ENCODE measurements around the gene VPS13D.

The VPS13D gene, protein sequence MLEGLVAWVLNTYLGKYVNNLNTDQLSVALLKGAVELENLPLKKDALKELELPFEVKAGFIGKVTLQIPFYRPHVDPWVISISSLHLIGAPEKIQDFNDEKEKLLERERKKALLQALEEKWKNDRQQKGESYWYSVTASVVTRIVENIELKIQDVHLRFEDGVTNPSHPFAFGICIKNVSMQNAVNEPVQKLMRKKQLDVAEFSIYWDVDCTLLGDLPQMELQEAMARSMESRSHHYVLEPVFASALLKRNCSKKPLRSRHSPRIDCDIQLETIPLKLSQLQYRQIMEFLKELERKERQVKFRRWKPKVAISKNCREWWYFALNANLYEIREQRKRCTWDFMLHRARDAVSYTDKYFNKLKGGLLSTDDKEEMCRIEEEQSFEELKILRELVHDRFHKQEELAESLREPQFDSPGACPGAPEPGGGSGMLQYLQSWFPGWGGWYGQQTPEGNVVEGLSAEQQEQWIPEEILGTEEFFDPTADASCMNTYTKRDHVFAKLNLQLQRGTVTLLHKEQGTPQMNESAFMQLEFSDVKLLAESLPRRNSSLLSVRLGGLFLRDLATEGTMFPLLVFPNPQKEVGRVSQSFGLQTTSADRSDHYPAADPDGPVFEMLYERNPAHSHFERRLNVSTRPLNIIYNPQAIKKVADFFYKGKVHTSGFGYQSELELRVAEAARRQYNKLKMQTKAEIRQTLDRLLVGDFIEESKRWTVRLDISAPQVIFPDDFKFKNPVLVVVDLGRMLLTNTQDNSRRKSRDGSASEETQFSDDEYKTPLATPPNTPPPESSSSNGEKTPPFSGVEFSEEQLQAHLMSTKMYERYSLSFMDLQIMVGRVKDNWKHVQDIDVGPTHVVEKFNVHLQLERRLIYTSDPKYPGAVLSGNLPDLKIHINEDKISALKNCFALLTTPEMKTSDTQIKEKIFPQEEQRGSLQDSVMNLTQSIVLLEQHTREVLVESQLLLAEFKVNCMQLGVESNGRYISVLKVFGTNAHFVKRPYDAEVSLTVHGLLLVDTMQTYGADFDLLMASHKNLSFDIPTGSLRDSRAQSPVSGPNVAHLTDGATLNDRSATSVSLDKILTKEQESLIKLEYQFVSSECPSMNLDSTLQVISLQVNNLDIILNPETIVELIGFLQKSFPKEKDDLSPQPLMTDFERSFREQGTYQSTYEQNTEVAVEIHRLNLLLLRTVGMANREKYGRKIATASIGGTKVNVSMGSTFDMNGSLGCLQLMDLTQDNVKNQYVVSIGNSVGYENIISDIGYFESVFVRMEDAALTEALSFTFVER (N-terminal part only)

GRCh38 chr1:12229835-12230548, at the start of gene VPS13D:
TSS of gene VPS13D (plus strand) at chr1:12230030. CDS start at chr1:12234267, 4,237 bp downstream.
- H3K36me3 ChIP-seq (replicated peaks): peaks cover 14% of the 10 kb centered on the region
- peak; percentile 78 to 90 for DNase-seq (ENCODE audit: low spot score in 2 of 2)
- H3K27me3 ChIP-seq (ENCODE audit: low read depth): no peaks in the 10 kb centered on the region
- peaks cover 3% of the 10 kb centered on the region for H3K4me1 ChIP-seq
- in situ Hi-C loops (cut with MboI; ENCODE audit: low sequenced_read_pairs): no loop called here
- H3K9me3 ChIP-seq: no peaks in the 10 kb centered on the region
- H3K4me3 ChIP-seq: peak within 1 kb of the TSS; percentile 85

- DNase-seq (ENCODE audit: low spot score in 2 of 2): no peak
- Histone ChIP-seq H3K27me3 (ENCODE audit: low read depth) (no peaks in the 10 kb centered on the region), H3K4me1 (0 out of 2 replicates have a peak, but pooled peaks cover 3% of the 10 kb centered on the region), H3K36me3 (replicated peaks) (no peaks in the 10 kb centered on the region), H3K4me3 (no peak overlapping the region), H3K9me3 (no peaks in the 10 kb centered on the region)
- in situ Hi-C loops (cut with MboI; ENCODE audit: low sequenced_read_pairs): no loop called here
These were observed 49.5 kb upstream of the VPS13D start for GRCh38 chr1:12180315-12180714.

GRCh38 chr1:12180903-12181302, 48.9 kb upstream of the VPS13D start:
- DNase-seq (ENCODE audit: low spot score in 2 of 2): no peak
- H3K9me3 ChIP-seq: no peaks in the 10 kb centered on the region
- no peak overlapping the region for H3K4me3 ChIP-seq
- no peaks in the 10 kb centered on the region for H3K27me3 ChIP-seq (ENCODE audit: low read depth)
- H3K36me3 ChIP-seq (replicated peaks): no peaks in the 10 kb centered on the region
- in situ Hi-C loops (cut with MboI; ENCODE audit: low sequenced_read_pairs): no loop called here
- H3K4me1 ChIP-seq: 0 out of 2 replicates have a peak, but pooled peaks cover 3% of the 10 kb centered on the region

DNA sequence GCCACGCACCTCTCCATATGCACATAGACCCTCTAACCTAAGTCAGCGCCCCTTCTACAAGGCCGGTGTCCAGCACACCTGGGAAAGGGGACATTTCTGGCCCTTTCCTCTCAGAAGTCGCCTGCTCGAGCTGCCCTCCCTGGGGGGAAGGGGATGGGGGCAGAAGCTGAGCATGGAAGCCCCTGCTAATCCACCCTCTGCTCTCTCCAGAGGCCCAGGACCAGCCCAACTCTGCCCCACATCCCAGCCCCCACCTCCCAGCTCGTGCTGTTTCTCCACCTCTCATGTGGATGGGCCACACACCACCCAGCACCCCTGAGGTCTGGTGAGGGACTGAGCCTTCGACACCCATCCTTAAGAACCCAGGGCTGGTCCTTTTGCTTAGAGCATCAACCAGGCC, 48.3 kb upstream of the VPS13D start:
- no peaks in the 10 kb centered on the region for H3K9me3 ChIP-seq
- DNase-seq (ENCODE audit: low spot score in 2 of 2): no peak
- in situ Hi-C loops (cut with MboI; ENCODE audit: low sequenced_read_pairs): no loop called here
- H3K4me3 ChIP-seq: no peak overlapping the region
- H3K36me3 ChIP-seq (replicated peaks): no peaks in the 10 kb centered on the region
- no peaks in the 10 kb centered on the region for H3K27me3 ChIP-seq (ENCODE audit: low read depth)
- 0 out of 2 replicates have a peak, but pooled peaks cover 3% of the 10 kb centered on the region for H3K4me1 ChIP-seq

DNA sequence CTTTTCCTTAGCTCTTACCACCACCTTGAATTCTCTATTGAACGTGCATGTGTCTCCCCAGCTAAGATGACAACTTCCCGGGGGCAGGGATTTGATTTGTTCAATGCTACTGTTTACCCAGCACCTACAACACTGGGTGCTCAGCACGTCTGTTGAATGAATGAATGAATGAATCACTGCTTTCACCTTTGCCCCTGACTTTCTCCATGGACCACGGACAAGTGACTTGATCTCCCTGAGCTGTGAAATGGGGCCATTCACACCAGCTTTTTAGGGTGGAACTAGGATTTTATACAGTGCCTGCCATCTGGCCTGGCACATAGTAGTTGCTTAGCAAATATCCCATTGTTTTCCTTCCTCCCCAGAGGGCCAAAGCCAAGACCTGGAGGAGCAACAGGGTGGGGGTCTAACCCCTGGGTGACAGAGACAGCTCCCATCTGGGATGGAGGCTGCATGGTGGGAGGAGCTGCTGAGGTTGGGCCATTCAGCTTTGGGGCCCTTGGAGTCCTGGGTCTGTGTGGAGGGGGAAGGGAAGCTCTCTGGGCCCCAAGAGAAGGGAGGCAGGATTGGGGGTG, 47.3 kb upstream of the VPS13D start:
- Histone ChIP-seq H3K9me3 (no peaks in the 10 kb centered on the region), H3K4me3 (no peak overlapping the region), H3K4me1 (0 out of 2 replicates have a peak, but pooled peaks cover 3% of the 10 kb centered on the region), H3K27me3 (ENCODE audit: low read depth) (no peaks in the 10 kb centered on the region), H3K36me3 (replicated peaks) (no peaks in the 10 kb centered on the region)
- in situ Hi-C loops (cut with MboI; ENCODE audit: low sequenced_read_pairs): no loop called here
- DNase-seq (ENCODE audit: low spot score in 2 of 2): no peak

DNA sequence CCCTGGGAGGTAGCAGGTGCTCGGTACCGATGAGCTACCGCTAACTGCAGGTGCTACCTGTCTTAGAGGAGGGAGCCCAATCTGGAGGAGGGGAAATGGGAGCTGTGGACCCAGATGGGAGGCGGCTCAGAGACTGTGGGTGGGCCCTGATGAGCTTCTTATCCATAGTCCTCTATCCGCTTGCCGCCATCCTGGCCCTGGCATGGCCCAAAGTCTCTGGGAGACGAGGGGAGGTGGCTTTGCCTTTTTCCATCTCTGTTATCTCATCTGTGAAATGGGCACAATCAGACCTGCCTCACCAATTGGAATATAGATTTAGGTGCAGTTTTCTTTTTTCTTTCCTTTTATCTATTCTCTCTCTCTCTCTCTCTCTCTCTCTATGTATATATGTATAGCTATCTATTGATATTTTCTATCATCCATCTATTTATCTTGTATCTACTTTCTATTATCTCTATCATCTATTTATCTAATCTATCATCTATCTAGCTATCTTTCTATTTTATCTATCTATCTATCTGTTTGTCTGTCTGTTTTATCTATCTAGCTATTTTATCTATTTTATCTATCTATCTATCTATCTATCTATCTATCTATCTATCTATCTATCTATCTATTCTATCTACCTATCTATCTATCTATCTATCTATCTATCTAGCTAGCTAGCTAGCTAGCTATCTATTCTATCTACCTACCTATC, 46.6 kb upstream of the VPS13D start:
- Histone ChIP-seq H3K36me3 (replicated peaks) (no peaks in the 10 kb centered on the region), H3K4me1 (0 out of 2 replicates have a peak, but pooled peaks cover 3% of the 10 kb centered on the region), H3K4me3 (no peak overlapping the region), H3K9me3 (no peaks in the 10 kb centered on the region), H3K27me3 (ENCODE audit: low read depth) (no peaks in the 10 kb centered on the region)
- in situ Hi-C loops (cut with MboI; ENCODE audit: low sequenced_read_pairs): no loop called here
- DNase-seq (ENCODE audit: low spot score in 2 of 2): no peak

- DNase-seq (ENCODE audit: low spot score in 2 of 2): peak in 1 of 2 experiments; percentile 27
- no peaks in the 10 kb centered on the region for H3K9me3 ChIP-seq
- H3K36me3 ChIP-seq (replicated peaks): no peaks in the 10 kb centered on the region
- H3K4me3 ChIP-seq: no peak overlapping the region
- 0 out of 2 replicates have a peak, but pooled peaks cover 3% of the 10 kb centered on the region for H3K4me1 ChIP-seq
- no peaks in the 10 kb centered on the region for H3K27me3 ChIP-seq (ENCODE audit: low read depth)
- in situ Hi-C loops (cut with MboI; ENCODE audit: low sequenced_read_pairs): no loop called here
These were observed 45.7 kb upstream of the VPS13D start for GRCh38 chr1:12184008-12184681.

DNA sequence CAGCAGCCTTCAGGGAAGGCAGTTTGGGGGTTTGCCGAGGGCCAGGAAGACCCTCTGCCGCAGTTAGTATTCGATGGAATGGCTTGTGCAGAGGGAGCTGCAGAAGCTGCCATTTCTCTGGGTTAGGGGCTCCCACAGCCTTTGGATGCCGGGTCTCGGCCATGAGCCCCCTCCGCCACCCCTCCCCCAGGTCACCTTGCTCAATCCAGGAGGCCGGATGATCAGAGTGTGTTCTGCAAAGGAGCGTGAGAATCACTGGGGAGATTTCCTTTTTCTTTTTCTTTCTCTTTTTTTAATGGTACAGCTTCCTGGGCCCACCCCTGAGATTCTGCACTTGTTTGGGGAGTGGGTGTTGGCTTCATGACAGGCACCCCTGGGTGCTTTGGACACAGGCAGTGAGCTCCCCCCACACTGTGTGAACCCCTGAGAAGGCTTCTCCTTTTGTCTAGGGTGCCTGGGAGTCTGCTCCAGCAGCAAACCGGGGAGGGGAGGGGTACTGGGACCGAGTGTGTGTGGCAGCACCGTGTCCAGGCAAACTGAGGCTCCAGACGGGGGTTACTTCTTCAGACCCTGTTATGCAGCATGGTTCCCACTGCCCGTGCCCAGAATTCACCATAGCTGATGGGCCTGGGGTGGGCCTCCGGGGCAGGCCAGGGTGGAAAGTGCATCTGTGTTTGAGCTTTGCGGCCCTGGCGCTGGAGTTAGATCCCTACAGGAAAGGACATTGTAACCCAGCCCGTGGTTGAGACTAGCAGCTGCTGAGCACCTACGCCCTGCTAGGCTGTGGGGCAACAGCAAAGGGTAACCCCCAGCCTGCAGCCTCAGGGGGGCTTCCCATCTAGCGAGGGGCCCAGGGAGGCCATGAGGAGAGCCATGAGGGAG, 44.6 kb upstream of the VPS13D start:
- H3K4me1 ChIP-seq: 0 out of 2 replicates have a peak, but pooled peaks cover 3% of the 10 kb centered on the region
- H3K9me3 ChIP-seq: no peaks in the 10 kb centered on the region
- no peak overlapping the region for H3K4me3 ChIP-seq
- in situ Hi-C loops (cut with MboI; ENCODE audit: low sequenced_read_pairs): no loop called here
- no peaks in the 10 kb centered on the region for H3K27me3 ChIP-seq (ENCODE audit: low read depth)
- no peaks in the 10 kb centered on the region for H3K36me3 ChIP-seq (replicated peaks)
- no peak for DNase-seq (ENCODE audit: low spot score in 2 of 2)

DNA sequence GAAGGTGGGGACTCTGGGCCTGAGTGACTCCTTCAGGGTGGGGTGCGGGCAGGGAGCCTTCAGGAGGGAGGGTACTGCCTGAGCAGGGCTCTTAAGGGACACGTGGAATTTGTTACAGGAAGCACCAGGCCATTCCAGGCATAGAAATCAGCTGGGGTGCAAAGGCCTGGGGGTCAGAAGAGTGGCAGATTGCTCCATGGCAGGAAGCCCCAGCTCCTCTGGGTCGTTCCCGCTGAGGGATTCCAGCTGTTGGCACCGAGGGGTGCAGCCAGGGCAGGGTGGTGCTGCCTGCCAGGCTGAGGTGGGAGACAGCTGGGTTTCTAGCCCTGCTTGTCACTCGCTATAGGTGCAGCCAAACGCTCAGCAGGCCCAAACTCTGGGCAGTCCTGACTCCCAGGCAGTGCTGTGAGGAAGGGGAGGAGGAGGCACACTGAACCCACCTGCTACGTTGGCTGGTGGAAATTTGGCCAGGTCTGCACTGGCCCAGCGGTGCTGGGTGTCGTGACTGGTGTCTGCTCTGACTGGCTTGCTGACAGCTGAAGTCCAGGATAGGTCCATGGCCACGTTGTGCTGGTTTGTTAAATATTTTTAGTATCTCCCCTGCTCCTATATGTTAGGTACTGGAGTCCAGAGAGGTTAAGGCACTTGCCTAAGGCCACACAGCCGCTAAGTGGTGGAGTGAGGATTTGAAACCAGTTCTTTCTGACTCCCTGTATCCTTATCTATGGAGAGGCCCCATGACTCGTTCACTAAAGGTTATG, 43.7 kb upstream of the VPS13D start:
- DNase-seq (ENCODE audit: low spot score in 2 of 2): no peak
- in situ Hi-C loops (cut with MboI; ENCODE audit: low sequenced_read_pairs): no loop called here
- H3K27me3 ChIP-seq (ENCODE audit: low read depth): no peaks in the 10 kb centered on the region

DNA sequence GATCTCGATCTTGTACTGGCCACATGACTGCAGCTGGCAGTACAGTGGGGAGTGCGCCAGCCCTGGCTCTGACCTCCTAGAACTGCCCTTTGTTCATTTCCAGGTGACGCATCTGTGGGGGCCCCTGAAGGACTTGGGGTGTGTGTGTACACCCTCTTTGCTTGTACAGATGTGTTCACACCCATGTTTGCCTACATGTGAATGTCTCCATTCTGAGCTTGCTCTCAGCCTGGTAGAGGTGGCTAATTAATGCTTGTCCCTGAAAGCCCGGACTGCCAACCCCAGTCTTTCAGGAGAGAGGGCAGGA, 43.2 kb upstream of the VPS13D start:
- Histone ChIP-seq H3K4me1 (0 out of 2 replicates have a peak, but pooled peaks cover 3% of the 10 kb centered on the region), H3K27me3 (ENCODE audit: low read depth) (no peaks in the 10 kb centered on the region), H3K9me3 (no peaks in the 10 kb centered on the region), H3K36me3 (replicated peaks) (no peaks in the 10 kb centered on the region), H3K4me3 (no peak overlapping the region)
- DNase-seq (ENCODE audit: low spot score in 2 of 2): no peak
- in situ Hi-C loops (cut with MboI; ENCODE audit: low sequenced_read_pairs): no loop called here

More for the DNA sequence above, 43.7 kb upstream of the VPS13D start:
- Histone ChIP-seq H3K36me3 (replicated peaks) (no peaks in the 10 kb centered on the region), H3K4me1 (0 out of 2 replicates have a peak, but pooled peaks cover 3% of the 10 kb centered on the region), H3K4me3 (no peak overlapping the region), H3K9me3 (no peaks in the 10 kb centered on the region)
